ENCODE measurements around the gene RAPGEF1.
"Not testable (repeated sequence)": the region's sequence is repeated elsewhere in the genome, so short reads cannot be mapped to it uniquely, and the experiment has no call there.

Gene RAPGEF1, protein sequence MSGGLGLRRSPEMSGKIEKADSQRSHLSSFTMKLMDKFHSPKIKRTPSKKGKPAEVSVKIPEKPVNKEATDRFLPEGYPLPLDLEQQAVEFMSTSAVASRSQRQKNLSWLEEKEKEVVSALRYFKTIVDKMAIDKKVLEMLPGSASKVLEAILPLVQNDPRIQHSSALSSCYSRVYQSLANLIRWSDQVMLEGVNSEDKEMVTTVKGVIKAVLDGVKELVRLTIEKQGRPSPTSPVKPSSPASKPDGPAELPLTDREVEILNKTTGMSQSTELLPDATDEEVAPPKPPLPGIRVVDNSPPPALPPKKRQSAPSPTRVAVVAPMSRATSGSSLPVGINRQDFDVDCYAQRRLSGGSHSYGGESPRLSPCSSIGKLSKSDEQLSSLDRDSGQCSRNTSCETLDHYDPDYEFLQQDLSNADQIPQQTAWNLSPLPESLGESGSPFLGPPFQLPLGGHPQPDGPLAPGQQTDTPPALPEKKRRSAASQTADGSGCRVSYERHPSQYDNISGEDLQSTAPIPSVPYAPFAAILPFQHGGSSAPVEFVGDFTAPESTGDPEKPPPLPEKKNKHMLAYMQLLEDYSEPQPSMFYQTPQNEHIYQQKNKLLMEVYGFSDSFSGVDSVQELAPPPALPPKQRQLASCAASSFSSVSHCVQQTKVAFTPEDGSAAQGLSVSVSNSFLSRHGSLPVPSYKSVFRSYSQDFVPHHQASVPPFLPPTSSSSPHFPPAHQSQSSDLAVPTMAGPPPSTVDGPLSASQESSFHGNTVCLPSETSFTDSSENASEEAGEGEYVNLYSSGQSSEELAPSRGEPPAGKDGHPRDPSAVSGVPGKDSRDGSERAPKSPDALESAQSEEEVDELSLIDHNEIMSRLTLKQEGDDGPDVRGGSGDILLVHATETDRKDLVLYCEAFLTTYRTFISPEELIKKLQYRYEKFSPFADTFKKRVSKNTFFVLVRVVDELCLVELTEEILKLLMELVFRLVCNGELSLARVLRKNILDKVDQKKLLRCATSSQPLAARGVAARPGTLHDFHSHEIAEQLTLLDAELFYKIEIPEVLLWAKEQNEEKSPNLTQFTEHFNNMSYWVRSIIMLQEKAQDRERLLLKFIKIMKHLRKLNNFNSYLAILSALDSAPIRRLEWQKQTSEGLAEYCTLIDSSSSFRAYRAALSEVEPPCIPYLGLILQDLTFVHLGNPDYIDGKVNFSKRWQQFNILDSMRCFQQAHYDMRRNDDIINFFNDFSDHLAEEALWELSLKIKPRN (N-terminal part only)

GRCh38 chr9:131739959-131740648 is at the start of gene RAPGEF1:
RAPGEF1 (minus strand) TSS chr9:131740076; CDS start chr9:131739830, 246 bp downstream.
- no peak for DNase-seq

DNA sequence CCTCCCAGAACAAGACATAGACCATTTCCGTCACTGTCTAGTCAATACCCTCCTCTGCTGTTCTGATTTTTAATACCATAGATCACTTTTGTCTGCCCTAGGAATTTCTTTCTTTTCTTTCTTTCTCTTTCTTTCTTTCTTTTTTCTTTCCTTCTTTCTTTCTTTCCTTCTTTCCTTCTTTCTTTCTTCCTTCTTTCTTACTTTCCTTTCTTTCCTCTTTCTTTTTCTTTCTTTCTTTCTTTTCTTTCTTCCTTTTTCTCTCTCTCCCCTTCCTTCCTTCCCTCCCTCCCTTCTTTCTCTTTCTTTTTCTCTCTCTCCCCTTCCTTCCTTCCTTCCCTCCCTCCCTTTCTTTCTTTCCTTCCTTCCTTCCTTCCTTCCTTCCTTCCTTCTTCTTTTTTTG is 49.0 kb upstream of the RAPGEF1 start:
- no peak for DNase-seq

- no peak for DNase-seq
Measured at GRCh38 chr9:131787838-131788237, 48.0 kb upstream of the RAPGEF1 start.

- no peak for DNase-seq
Measured at GRCh38 chr9:131784748-131785501, 45.0 kb upstream of the RAPGEF1 start.

- no peak for DNase-seq
Measured at GRCh38 chr9:131781069-131781468, 41.2 kb upstream of the RAPGEF1 start.

DNA sequence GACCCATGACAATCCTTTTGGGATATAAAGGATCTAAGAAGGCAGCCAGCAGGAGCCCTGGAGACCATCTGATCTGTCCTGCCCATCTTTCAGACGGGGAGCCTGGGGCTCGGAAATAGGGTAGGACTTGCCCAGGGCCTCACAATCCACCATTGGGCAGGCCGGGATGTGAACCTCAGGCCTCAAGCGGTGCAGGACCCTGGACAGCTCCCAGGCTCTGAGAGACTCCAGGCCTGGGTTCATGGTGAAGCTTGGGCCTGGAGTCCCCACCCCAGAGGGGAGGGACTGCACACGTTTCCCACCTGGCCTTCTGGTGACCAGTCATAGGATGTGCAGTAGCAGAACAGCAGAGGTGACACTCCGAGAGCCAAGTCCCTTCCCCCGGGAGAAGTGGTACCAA is 36.6 kb upstream of the RAPGEF1 start:
- no peak for DNase-seq

DNA sequence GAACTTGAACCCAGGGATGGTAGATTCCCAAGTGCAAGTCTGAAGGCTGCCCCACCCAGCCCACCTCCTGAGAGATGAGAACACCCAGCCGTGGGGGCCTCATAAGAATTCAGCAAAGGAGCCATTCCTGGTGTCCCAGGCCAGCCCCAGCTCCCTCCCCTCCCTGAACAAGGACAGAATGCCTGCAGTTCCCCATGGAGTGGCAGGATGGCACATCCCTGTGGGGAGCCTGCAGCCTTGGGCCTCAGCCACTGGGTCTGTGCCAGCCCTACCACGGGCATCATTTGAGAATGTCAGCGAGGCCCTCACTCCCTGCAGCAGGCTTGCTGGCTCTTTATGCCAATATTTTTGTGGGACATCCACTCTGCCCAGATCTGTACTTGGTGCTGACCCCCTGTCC is 36.2 kb upstream of the RAPGEF1 start:
- DNase-seq, result no peak

DNA sequence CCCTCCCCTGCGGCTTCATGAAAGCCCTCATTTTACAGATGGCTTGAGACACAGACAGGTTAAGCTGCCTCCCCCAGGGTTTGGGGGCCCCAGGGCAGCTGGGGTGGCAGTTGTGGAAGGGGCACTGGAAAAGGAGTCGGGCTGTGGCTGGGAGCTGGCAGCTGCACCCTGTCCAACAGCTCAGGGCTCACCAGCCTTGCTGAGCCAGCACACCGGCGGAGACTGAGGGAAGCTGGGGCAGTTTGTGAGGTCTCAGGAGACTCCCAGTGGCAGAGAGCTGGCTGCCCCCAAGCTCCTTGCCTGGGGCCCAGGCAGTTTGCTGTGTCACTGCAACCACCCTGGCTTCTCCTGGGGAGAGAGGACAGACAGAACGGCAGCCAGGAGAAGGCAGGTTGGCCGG is 34.8 kb upstream of the RAPGEF1 start:
- no peak for DNase-seq

GRCh38 chr9:131773911-131774379 is 34.1 kb upstream of the RAPGEF1 start:
- no peak for DNase-seq

DNA sequence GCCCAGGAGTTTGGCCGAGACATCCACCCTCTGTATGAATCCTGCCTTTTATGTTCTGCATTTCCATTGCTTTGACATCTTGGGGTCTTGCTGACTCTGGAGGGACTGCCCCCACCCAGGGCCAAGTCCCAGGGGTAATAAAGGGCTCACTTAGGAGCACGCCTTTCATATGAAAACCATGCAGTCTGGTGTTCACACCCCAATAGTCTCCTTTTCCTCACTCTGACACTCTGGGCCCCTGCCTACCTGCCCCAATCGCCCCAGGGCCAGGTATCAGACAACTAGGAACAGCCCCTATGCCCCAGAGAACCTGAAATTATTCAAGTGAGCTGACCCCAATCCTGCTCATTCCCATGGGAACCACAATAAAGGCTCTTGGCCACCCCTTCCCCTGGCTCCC is 33.1 kb upstream of the RAPGEF1 start:
- no peak for DNase-seq

- DNase-seq, result no peak
Measured at GRCh38 chr9:131771646-131772045, 31.8 kb upstream of the RAPGEF1 start.

GRCh38 chr9:131769361-131769760 is 29.5 kb upstream of the RAPGEF1 start:
- no peak for DNase-seq

GRCh38 chr9:131764568-131764967 is 24.7 kb upstream of the RAPGEF1 start:
- no peak for DNase-seq

- peak; percentile 46 for DNase-seq
Measured at GRCh38 chr9:131762356-131762932, 22.6 kb upstream of the RAPGEF1 start.

DNA sequence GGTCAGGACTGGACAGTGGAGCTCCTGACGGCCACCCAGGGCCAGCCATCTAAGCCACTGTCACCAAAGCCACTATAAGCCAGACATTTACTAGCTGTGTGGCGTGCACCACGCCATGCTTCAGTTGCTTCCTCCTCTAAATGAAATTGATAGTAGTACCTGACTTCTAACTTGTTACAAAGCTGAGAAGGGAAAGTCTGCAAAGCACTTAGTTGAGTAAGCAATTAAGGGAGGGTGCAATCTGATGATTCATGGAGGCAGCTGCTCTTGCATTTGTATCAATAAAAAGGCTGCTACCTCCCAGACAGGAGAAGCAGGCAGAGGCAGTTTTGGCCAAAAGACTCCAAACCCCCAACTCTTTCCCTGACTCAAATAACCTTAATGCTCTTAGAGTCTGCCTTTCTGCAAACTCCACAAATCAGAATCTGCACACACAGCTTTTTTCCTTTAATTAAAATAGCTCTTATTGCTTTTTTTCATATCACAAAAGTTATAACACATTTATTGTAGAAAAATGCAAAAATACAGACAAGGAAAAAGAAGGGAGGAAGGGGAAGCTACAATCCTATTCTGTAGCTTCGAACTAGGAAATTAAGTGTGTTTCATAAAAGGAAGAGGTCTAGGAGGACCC is 19.3 kb upstream of the RAPGEF1 start:
- peak; percentile 20 for DNase-seq

DNA sequence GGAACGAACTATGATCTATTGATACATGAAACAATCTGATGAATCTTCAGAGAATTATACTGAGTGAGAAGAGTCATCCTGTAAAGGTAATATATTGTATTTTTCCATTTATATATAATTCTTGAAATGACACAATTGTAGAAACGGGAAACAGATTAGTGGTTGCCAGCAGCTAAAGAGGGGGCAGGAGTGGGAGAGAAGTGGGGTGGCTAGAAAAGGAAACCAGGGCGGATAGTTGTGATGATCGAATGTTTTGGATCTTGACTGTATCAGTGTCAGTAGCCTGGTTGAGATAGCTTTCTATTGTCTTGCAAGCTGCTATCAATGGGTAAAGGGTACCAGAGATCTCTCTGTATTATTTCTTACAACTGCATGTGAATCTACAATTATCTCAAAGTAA is 17.7 kb upstream of the RAPGEF1 start:
- no peak for DNase-seq

- DNase-seq, result peak; percentile 25
Measured at GRCh38 chr9:131755541-131756198, 15.8 kb upstream of the RAPGEF1 start.

DNA sequence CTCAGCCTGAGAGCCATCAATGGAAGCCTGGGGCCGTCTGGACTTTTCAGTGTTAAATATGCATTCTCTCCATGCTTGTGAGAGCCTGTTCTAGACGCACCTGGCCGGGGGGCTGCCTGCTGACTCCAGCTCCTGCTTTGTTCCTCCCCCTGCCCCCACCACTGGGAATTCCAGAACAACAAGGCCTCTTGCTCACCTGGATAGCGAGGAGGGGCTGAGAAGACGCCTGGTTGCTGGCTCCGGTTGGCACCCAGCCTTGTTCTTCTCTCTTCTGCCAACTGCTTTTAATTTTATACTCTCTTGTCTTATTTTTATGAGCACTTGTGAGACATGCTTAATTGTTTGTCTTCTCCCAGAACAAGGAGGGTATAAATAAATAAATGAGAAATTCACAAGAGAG is 15.0 kb upstream of the RAPGEF1 start:
- DNase-seq, result no peak

DNA sequence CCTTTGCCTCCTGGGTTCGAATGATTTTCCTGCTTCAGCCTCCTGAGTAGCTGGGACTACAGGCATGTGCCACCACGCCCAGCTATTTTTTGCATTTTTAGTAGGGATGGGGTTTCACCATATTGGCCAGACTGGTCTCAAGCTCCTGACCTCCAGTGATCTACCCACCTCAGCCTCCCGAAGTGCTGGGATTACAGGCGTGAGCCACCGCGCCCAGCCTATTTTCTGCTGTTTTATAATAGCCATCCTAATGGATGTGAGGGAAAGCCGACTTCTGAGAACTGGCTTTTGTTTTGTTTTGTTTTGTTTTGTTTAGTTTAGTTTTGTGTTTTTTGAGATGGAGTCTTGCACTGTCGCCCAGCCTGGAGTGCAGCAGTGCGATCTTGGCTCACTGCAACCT is 13.9 kb upstream of the RAPGEF1 start:
- not testable (repeated sequence) for DNase-seq

GRCh38 chr9:131752231-131752884 is 12.5 kb upstream of the RAPGEF1 start:
- DNase-seq, result no peak
